ENCODE results near the gene FOXL2. TPM values are rescaled to one million over a fixed set of nuclear protein-coding genes. Genes with fewer than 3 reads are reported as not detected.

The FOXL2 gene
- total RNA-seq, 1 donor from 2014 or later = 0.09 TPM

DNA sequence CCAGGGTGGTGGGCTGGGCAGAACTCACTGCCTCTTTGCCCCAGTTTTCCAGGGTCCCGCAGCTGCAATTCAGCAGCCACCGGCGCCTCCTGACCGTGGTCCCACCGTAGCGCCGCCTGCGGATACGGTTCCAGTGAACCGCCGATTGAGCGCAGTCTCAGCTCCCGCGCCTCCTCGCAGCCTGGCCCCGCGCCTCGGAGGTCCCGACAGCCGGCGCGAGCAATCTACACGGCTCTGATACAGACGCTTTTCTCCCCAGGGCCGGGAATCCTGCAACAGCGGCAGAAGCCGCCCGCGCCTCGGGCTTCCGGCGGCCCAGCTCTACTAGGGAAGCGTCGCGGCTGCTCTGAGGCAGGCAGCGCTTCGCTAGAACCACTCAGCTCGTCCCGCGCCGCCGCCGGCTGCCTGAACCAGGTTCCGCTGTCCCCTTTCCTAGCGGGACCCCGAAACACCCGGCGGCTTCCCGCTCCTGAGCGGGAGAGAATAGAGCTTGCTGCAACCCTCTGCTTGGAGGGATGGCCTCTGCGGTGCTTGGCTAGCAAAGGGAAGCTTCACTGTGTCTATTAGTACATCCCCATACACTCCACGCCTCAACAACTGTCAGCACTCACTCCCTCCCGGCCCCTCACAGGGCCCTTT lies 3.2 kb upstream of the FOXL2 start:
- peak overlapping the region; percentile 49 for H3K4me3 Mint-ChIP-seq
- TF ChIP-seq, protein P1, sequence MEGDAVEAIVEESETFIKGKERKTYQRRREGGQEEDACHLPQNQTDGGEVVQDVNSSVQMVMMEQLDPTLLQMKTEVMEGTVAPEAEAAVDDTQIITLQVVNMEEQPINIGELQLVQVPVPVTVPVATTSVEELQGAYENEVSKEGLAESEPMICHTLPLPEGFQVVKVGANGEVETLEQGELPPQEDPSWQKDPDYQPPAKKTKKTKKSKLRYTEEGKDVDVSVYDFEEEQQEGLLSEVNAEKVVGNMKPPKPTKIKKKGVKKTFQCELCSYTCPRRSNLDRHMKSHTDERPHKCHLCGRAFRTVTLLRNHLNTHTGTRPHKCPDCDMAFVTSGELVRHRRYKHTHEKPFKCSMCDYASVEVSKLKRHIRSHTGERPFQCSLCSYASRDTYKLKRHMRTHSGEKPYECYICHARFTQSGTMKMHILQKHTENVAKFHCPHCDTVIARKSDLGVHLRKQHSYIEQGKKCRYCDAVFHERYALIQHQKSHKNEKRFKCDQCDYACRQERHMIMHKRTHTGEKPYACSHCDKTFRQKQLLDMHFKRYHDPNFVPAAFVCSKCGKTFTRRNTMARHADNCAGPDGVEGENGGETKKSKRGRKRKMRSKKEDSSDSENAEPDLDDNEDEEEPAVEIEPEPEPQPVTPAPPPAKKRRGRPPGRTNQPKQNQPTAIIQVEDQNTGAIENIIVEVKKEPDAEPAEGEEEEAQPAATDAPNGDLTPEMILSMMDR (conservative IDR thresholded peaks at IDR 0.05) = no peak
- no peaks in the 10 kb centered on the region for H3K9me3 Mint-ChIP-seq
- no peaks in the 10 kb centered on the region for H3K36me3 Mint-ChIP-seq (ENCODE audit: low read depth)
- peaks cover 12% of the 10 kb centered on the region for H3K4me1 Mint-ChIP-seq
- H3K27ac Mint-ChIP-seq (ENCODE audit: unreplicated experiment) = no peak overlapping the region
- H3K27me3 Mint-ChIP-seq (ENCODE audit: low read depth) = peaks cover 93% of the 10 kb centered on the region
- no peak for DNase-seq (ENCODE audit: low read depth, low spot score)

DNA sequence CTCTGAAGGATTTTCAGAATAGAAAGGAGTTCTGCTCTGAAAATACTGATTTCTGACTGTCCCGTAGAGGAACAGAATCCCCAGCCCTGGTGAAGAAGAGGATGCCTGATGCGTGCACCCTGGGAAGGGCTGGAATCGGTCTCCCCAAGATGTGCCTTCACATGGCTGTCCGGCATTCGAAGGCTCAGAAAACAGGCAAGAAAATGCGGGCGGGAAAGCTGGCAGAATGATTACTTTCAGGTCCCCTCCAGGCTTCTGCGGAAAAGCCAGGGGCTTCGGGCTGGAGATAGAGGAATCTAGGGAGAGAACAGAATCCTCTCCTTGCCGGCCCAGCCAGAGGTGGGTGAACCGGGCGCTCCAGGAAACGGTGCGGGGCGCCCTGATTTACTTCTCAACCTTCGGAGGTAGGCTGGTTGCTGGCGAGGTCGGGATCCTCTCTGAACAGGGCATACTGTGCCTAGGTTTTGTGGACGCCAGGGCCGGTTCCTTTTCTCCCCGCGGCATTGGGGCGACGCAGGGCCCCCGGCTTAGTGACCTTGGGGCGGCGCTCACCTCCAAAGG lies 2.6 kb upstream of the FOXL2 start:
- Mint-ChIP-seq H3K27me3 (ENCODE audit: low read depth) (peaks cover 93% of the 10 kb centered on the region), H3K4me1 (peaks cover 15% of the 10 kb centered on the region), H3K27ac (ENCODE audit: unreplicated experiment) (no peak overlapping the region)

DNA sequence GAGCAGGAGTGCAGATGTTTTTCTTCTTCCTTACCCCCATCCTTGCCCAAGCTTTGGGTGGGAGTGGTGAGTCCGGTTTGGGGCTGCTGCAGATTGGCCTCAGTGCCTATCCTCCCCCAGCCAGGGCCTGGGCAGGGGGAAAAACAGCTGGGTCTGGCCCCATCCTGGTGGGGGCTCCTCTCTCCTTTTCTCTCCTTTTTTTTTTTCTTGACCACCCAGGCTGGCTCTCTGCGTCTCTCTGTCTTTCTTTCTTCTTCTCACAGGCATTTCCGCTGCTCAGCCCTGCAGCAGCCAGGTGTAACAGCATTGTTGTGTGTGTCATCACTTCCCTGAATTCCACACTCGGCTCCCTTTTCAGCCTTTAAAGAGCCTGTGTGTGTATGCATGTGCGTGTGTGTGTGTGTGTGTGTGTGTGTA lies 2.1 kb upstream of the FOXL2 start:
- TF ChIP-seq, protein P1 (conservative IDR thresholded peaks at IDR 0.05) = no peak
- Mint-ChIP-seq H3K4me3 (peak overlapping the region; percentile 60), H3K36me3 (ENCODE audit: low read depth) (no peaks in the 10 kb centered on the region), H3K27ac (ENCODE audit: unreplicated experiment) (no peak overlapping the region), H3K9me3 (no peaks in the 10 kb centered on the region), H3K4me1 (peaks cover 15% of the 10 kb centered on the region), H3K27me3 (ENCODE audit: low read depth) (peaks cover 93% of the 10 kb centered on the region)
- no peak for DNase-seq (ENCODE audit: low read depth, low spot score)

More for the DNA sequence above, 2.6 kb upstream of the FOXL2 start:
- Mint-ChIP-seq H3K36me3 (ENCODE audit: low read depth) (no peaks in the 10 kb centered on the region), H3K4me3 (peak overlapping the region; percentile 60), H3K9me3 (no peaks in the 10 kb centered on the region)
- DNase-seq (ENCODE audit: low read depth, low spot score) = no peak
- TF ChIP-seq, protein P1 (conservative IDR thresholded peaks at IDR 0.05) = no peak

DNA sequence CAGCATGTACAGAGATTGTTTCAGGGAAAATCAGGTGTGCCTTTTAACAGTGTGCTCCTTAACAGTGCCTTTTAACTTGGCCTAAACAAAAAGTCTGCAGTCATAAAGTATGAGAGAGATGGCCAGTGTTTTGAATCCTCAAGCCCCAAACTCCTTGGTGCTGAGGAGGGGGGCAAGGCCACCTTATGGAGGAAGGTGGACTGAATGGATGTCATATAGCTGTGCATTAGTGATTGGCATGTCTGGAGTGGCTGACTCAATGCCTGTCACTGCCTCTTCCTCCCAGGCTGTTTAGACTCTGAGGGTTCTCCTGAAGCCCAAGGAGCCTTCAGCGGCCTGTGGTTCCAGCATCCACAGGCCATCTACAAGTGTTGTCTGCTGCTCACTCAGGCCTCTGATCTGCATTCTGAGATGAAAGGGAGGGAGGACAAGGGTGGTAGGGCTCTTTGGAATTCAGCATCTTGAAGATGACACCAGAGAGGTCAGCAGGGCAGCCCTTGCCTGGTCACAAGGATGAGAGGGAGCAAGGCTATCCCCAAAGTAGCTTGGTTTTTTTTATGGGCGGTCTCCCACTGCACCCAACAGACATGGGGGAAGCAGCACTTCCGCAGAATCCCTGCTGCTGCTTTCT lies 1.5 kb upstream of the FOXL2 start:
- no peak overlapping the region for H3K27ac Mint-ChIP-seq (ENCODE audit: unreplicated experiment)
- H3K27me3 Mint-ChIP-seq (ENCODE audit: low read depth) = peaks cover 93% of the 10 kb centered on the region
- TF ChIP-seq, protein P1 (conservative IDR thresholded peaks at IDR 0.05) = no peak
- no peaks in the 10 kb centered on the region for H3K36me3 Mint-ChIP-seq (ENCODE audit: low read depth)
- H3K4me1 Mint-ChIP-seq = peaks cover 15% of the 10 kb centered on the region
- peak overlapping the region; percentile 82 for H3K4me3 Mint-ChIP-seq
- no peak for DNase-seq (ENCODE audit: low read depth, low spot score)
- H3K9me3 Mint-ChIP-seq = no peaks in the 10 kb centered on the region

DNA sequence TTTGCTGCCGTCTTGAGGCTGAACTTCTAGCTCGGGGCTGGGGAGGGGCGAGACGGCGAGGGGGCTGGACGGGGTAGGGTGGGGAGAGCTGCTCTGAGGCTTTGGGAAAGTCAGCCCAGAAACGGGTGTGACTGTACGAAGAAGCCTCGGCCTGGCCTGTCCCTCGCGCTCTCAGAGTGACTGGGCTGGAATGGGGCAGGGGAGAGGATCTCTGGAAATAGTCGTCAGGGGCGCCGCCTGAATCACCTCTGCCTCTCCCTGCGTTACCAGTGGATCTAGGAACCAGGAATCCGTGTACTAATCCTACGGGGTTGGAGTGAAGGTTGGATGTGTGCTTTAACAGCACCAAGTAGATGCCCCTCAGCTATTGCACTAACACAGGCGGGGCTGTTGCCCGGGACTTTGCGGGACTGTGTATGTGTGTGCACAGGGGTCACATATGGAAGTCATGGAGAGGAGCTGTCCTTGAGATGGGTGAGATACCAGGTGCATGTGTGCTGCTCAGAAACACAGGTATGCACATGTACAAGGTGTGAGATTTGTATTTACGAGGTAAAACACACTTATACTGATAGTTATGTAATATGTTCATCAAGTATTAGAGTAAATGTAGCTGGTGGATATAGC lies 671 bp upstream of the FOXL2 start:
- Mint-ChIP-seq H3K4me1 (peaks cover 15% of the 10 kb centered on the region), H3K27me3 (ENCODE audit: low read depth) (peaks cover 93% of the 10 kb centered on the region)

More for the DNA sequence above, 671 bp upstream of the FOXL2 start:
- DNase-seq (ENCODE audit: low read depth, low spot score) = no peak
- Mint-ChIP-seq H3K4me3 (peak overlapping the region; percentile 82), H3K27ac (ENCODE audit: unreplicated experiment) (no peak overlapping the region), H3K36me3 (ENCODE audit: low read depth) (peaks cover 2% of the 10 kb centered on the region), H3K9me3 (no peaks in the 10 kb centered on the region)
- TF ChIP-seq, protein P1 (conservative IDR thresholded peaks at IDR 0.05) = no peak

Measured in neural crest cell (in vitro differentiated cells).